DOHH2 (cell line): ENCODE measurements around the gene TMEM200B.

Experiments
- H3F3A ChIP-seq: fragments of 200-600 bp; sonication (generic), shearing (Covaris generic); 2 replicates; pipeline ENCODE4 v1.6.0; 2016; ENCODE audit warnings: antibody characterized with exemption, mild to moderate bottlenecking; ENCODE audit not compliant: control insufficient read depth, insufficient read depth
- H3K27ac ChIP-seq: fragments of 200-600 bp; sonication (generic); 2 replicates; pipeline ENCODE4 v1.5.1; 2014; ENCODE audit warnings: low read depth, mild to moderate bottlenecking, low read length, moderate library complexity
- H3K27me3 ChIP-seq: fragments of 200-600 bp; sonication (generic); 2 replicates; pipeline ENCODE4 v1.6.1; 2014; ENCODE audit warnings: mild to moderate bottlenecking, low read length, mixed read lengths; ENCODE audit not compliant: control insufficient read depth
- H3K36me3 ChIP-seq: fragments of 200-600 bp; sonication (generic); 2 replicates; pipeline ENCODE4 v1.6.1; 2014; ENCODE audit warnings: mild to moderate bottlenecking, low read length, moderate library complexity, mixed read lengths; ENCODE audit not compliant: control insufficient read depth
- H3K4me1 ChIP-seq: fragments of 200-600 bp; sonication (generic); 2 replicates; pipeline ENCODE4 v1.6.1; 2014; ENCODE audit warnings: mild to moderate bottlenecking, low read length, mixed read lengths; ENCODE audit not compliant: control insufficient read depth
- H3K4me2 ChIP-seq: fragments of 200-600 bp; sonication (generic); 2 replicates; pipeline ENCODE4 v1.6.0; 2014; ENCODE audit warnings: mild to moderate bottlenecking, low read length, moderate library complexity
- H3K4me3 ChIP-seq: fragments of 200-600 bp; sonication (generic); 2 replicates; pipeline ENCODE4 v1.5.1; 2014; ENCODE audit warnings: mild to moderate bottlenecking, low read length, mixed read lengths
- H3K79me2 ChIP-seq: fragments of 200-600 bp; sonication (generic); 2 replicates; pipeline ENCODE4 v1.6.1; 2014; ENCODE audit warnings: mild to moderate bottlenecking, low read length, mixed read lengths; ENCODE audit not compliant: control insufficient read depth
- H3K9me2 ChIP-seq: fragments of 200-600 bp; sonication (generic); replicated peaks from 2 replicates; pipeline ENCODE4 v1.6.1; 2014; ENCODE audit warnings: mild to moderate bottlenecking, low read length, mixed read lengths; ENCODE audit not compliant: control insufficient read depth
- H3K9me3 ChIP-seq: fragments of 200-600 bp; sonication (generic); 2 replicates; pipeline ENCODE4 v1.6.1; 2014; ENCODE audit warnings: antibody characterized with exemption, low read length, mixed read lengths; ENCODE audit not compliant: control insufficient read depth, insufficient read depth
- H4K20me1 ChIP-seq: fragments of 200-600 bp; sonication (generic); 2 replicates; pipeline ENCODE4 v1.6.0; 2014; ENCODE audit warnings: low read depth, mild to moderate bottlenecking, antibody characterized with exemption, low read length, moderate library complexity; ENCODE audit not compliant: control insufficient read depth, insufficient read depth
- EZH2phosphoT487 ChIP-seq: fragments of 200-600 bp; sonication (generic); IDR thresholded peaks from 2 replicates; pipeline ENCODE4 v1.6.1; 2017; ENCODE audit warnings: borderline replicate concordance, mild to moderate bottlenecking, antibody characterized with exemption, low read length, moderate library complexity, mixed read lengths
- TF ChIP-seq, protein P1 (sequence below): fragments of 200-600 bp; sonication (generic); IDR thresholded peaks from one replicate; pipeline ENCODE4 v1.5.1; 2014; ENCODE audit warnings: antibody characterized with exemption, mild to moderate bottlenecking, low read depth, low read length; ENCODE audit not compliant: poor library complexity, severe bottlenecking

The TMEM200B gene

DNA sequence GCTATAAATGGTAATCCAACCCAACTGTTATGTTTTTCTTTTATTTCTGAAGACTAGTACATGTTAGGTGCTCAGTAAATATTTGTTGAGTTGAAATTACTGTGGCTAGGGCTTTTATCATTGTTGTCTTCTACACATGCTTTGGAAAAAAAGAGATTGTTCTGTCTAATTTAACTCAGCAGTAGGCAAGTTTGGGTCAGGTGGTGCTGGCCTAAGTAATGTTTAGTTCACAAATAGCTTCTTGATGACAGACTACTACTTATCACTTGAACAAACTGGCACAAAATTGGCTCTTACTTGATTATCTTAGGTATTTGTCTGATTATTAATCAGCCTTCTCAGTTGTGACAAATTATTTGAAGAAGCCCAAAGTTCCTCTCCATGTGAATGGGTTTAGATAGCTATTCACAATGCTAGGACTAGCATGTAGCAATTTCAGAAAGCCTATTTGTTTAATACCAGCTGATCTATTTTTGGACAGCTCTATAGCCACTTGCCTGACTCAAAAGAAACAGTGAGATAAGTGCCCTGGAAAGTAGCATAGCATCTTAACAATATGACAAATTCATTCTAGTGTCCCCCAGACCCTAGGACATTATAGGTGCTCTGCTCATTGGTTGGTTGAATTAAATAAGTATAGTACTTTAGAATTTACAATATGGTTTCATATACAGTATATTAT is 32.6 kb downstream of the TMEM200B start:
- Histone ChIP-seq H3K9me2 (no peaks in the 10 kb centered on the region), H3K4me2 (no peak overlapping the region), H3K9me3 (no peaks in the 10 kb centered on the region), H3F3A (no peaks in the 10 kb centered on the region), H4K20me1 (no peaks in the 10 kb centered on the region), H3K4me3 (no peak overlapping the region), H3K27ac (no peak overlapping the region), H3K4me1 (no peaks in the 10 kb centered on the region), H3K27me3 (no peaks in the 10 kb centered on the region), H3K36me3 (0 out of 2 replicates have a peak, but pooled peaks cover under 1% of the 10 kb centered on the region), H3K79me2 (no peaks in the 10 kb centered on the region)
- no peak for TF ChIP-seq EZH2phosphoT487
- TF ChIP-seq, protein P1, sequence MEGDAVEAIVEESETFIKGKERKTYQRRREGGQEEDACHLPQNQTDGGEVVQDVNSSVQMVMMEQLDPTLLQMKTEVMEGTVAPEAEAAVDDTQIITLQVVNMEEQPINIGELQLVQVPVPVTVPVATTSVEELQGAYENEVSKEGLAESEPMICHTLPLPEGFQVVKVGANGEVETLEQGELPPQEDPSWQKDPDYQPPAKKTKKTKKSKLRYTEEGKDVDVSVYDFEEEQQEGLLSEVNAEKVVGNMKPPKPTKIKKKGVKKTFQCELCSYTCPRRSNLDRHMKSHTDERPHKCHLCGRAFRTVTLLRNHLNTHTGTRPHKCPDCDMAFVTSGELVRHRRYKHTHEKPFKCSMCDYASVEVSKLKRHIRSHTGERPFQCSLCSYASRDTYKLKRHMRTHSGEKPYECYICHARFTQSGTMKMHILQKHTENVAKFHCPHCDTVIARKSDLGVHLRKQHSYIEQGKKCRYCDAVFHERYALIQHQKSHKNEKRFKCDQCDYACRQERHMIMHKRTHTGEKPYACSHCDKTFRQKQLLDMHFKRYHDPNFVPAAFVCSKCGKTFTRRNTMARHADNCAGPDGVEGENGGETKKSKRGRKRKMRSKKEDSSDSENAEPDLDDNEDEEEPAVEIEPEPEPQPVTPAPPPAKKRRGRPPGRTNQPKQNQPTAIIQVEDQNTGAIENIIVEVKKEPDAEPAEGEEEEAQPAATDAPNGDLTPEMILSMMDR, result no peak

DNA sequence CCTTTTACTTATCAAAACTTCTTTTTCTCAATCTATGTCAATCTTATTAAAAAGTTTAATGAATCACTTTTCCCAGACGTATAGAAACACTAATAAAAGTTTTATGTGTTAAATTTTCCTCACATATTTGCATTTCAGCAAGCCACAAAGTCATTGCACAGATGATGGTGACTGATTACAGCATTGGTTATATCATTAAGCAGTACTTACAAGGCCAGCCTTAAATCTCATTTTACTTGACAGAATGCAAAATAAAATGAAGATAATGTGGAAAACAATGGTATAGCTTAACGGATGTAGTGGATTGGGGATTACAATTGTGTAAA is 39.5 kb downstream of the TMEM200B start:
- Histone ChIP-seq H3K4me3 (no peak overlapping the region), H3F3A (no peaks in the 10 kb centered on the region), H3K79me2 (no peaks in the 10 kb centered on the region), H3K36me3 (peaks cover 3% of the 10 kb centered on the region; the same call in 1 of the 2 replicates), H3K9me2 (no peaks in the 10 kb centered on the region), H3K4me1 (no peaks in the 10 kb centered on the region), H3K9me3 (no peaks in the 10 kb centered on the region), H4K20me1 (no peaks in the 10 kb centered on the region), H3K27ac (no peak overlapping the region), H3K27me3 (no peaks in the 10 kb centered on the region), H3K4me2 (no peak overlapping the region)
- no peak for TF ChIP-seq EZH2phosphoT487
- TF ChIP-seq, protein P1, result no peak

DNA sequence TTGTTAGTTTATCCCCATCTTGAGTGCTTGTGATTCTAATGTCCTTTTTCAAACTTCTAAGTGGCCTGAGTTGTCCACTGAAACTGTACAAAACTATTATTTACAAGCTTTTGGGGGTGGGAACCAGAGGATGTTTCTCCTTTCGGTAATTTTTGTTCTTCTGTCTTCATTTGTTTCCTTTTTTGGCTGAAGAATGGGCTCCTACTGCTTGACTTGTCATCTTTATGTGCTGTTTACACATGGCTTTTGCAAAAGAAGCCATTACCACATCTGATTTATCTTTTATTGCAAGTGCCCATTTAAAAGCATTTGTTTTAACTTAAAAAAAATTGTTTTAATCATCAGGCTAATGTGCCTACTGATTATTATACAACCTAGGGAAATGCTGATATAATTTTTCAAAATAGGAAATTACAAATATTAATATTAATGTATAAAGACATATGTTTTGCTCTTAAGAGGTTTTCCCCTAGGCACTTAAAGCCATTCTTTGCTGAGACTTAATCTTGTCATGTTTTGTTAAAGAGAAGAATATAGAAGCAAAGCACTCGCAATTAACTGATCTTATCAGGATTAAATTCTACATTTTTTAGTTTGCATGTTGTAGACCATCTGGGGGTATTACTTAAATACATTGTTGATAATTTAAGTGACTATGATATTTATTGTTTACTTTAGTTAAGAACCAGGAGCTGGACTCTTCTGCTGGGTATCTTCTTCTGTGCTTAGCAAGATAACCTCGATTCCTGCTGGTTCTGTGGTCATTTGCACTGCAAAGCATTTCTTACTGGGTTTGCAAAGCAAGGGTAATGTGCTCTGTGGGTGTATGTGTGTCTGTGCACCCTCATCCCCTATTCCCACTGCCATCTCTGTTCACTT is 40.1 kb downstream of the TMEM200B start:
- Histone ChIP-seq H3K9me2 (no peaks in the 10 kb centered on the region), H3K27ac (no peak overlapping the region), H3K36me3 (peaks cover 3% of the 10 kb centered on the region; the same call in 1 of the 2 replicates), H3K9me3 (no peaks in the 10 kb centered on the region), H3K79me2 (no peaks in the 10 kb centered on the region), H3K4me1 (no peaks in the 10 kb centered on the region), H4K20me1 (no peaks in the 10 kb centered on the region), H3F3A (no peaks in the 10 kb centered on the region), H3K4me2 (no peak overlapping the region), H3K4me3 (no peak overlapping the region), H3K27me3 (no peaks in the 10 kb centered on the region)
- no peak for TF ChIP-seq EZH2phosphoT487
- TF ChIP-seq, protein P1, result no peak
